Kidney epithelial cell (primary cell): ENCODE results near the gene GPC4. TPM values are rescaled to one million over a fixed set of nuclear protein-coding genes. Genes with fewer than 3 reads are reported as not detected.

Experiments used
- DNase-seq: peaks from one replicate; pipeline ENCODE4 v3.0.0-alpha.2; 2010; ENCODE audit warnings: low read depth
- H3K27me3 ChIP-seq: 2 replicates; pipeline ENCODE4 v1.6.0; 2011; ENCODE audit warnings: low read length; ENCODE audit not compliant: control insufficient read depth, insufficient read depth
- H3K36me3 ChIP-seq: 2 replicates; pipeline ENCODE4 v1.5.1; 2011; ENCODE audit warnings: low read length; ENCODE audit not compliant: control insufficient read depth, insufficient read depth
- H3K4me3 ChIP-seq: 2 replicates; pipeline ENCODE4 v1.5.1; 2011; ENCODE audit warnings: low read depth, mild to moderate bottlenecking, control low read depth, low read length
- total RNA-seq: library from RNA; depleted of rRNA; stranded (reverse); fragments of >200 nt; gene quantifications from 2 replicates; pipeline ENCODE4 v1.2.3, GENCODE V29; 2015
- TF ChIP-seq, protein P1 (sequence below): IDR thresholded peaks from 2 replicates; pipeline ENCODE4 v1.5.1; 2011; ENCODE audit warnings: mild to moderate bottlenecking, moderate library complexity, low read length, control low read depth, inconsistent platforms; ENCODE audit not compliant: insufficient read depth, poor library complexity, severe bottlenecking

GPC4 gene
- total RNA-seq, 1 donor from 2014 or later: 34.7 TPM

DNA sequence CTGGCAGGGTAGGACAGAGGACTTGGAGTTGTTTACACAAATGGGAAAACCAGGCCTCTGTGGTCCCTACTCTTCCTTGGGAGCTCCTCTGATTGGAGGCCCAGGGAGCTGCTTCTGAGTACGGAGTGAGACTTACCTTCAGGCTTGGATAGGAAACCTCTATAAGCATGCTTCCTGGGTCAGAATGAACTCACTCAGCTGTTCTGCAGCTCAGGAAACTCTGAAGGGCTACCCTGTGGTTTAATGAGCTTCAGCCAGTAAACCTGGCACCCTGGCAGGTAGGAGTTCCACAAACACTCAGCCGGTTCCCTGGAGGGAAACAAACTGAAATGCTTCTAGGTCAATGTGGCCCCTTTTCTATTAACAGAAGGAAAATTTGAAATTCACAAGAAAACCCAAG lies 146.1 kb downstream of the GPC4 start:
- Histone ChIP-seq H3K36me3 (no peaks in the 10 kb centered on the region), H3K4me3 (no peak overlapping the region), H3K27me3 (no peaks in the 10 kb centered on the region)
- TF ChIP-seq, protein P1, sequence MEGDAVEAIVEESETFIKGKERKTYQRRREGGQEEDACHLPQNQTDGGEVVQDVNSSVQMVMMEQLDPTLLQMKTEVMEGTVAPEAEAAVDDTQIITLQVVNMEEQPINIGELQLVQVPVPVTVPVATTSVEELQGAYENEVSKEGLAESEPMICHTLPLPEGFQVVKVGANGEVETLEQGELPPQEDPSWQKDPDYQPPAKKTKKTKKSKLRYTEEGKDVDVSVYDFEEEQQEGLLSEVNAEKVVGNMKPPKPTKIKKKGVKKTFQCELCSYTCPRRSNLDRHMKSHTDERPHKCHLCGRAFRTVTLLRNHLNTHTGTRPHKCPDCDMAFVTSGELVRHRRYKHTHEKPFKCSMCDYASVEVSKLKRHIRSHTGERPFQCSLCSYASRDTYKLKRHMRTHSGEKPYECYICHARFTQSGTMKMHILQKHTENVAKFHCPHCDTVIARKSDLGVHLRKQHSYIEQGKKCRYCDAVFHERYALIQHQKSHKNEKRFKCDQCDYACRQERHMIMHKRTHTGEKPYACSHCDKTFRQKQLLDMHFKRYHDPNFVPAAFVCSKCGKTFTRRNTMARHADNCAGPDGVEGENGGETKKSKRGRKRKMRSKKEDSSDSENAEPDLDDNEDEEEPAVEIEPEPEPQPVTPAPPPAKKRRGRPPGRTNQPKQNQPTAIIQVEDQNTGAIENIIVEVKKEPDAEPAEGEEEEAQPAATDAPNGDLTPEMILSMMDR: no peak
- DNase-seq: no peak

- no peak overlapping the region for H3K4me3 ChIP-seq
- H3K36me3 ChIP-seq: no peaks in the 10 kb centered on the region
- TF ChIP-seq, protein P1: no peak
- no peak for DNase-seq
- H3K27me3 ChIP-seq: no peaks in the 10 kb centered on the region
These were observed 147.7 kb downstream of the GPC4 start for GRCh38 chrX:133267621-133268020.

GRCh38 chrX:133265331-133265730 lies 150.0 kb downstream of the GPC4 start:
- no peak for DNase-seq
- no peaks in the 10 kb centered on the region for H3K36me3 ChIP-seq
- no peaks in the 10 kb centered on the region for H3K27me3 ChIP-seq
- TF ChIP-seq, protein P1: no peak
- H3K4me3 ChIP-seq: no peak overlapping the region

DNA sequence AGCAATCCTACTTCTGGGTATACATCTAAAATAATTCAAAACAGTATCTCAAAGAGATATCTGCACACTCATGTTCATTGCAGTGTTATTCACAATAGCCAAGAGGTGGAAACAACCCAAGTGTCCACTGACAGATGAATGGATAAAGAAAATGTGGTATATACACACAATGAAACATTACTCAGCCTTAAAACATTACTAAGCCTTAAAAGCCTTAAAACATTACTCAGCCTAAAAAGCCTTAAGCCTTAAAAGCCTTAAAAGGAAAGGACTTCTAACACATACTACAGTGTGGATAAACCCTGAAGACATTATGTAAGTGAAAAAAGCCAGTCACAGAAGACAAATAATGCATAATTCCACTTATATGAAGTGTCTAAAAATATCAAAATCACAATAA lies 156.8 kb downstream of the GPC4 start:
- DNase-seq: peak; percentile 23

DNA sequence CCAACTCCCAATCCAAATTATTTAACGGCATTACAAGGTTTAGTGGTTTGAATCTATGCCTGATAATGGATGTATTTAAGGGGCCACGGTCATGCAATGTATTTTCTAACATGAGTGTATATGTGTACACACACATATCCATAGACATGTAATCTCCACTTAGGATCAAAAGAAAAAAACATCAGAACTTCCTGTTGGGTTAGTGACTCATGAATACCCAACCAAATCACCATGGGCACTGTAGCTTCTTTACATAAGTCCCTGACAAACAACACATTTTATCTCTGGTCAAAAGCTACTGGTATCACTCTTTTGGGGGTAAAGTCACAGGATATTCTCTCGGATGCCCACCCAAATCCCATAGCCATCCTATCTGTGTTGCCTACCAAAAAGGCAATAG lies 160.6 kb downstream of the GPC4 start:
- Histone ChIP-seq H3K27me3 (no peaks in the 10 kb centered on the region), H3K4me3 (no peak overlapping the region), H3K36me3 (no peaks in the 10 kb centered on the region)
- peak; percentile 9 for DNase-seq
- TF ChIP-seq, protein P1: no peak

More for the DNA sequence above, 156.8 kb downstream of the GPC4 start:
- Histone ChIP-seq H3K36me3 (no peaks in the 10 kb centered on the region), H3K27me3 (no peaks in the 10 kb centered on the region), H3K4me3 (no peak overlapping the region)
- TF ChIP-seq, protein P1: no peak

DNA sequence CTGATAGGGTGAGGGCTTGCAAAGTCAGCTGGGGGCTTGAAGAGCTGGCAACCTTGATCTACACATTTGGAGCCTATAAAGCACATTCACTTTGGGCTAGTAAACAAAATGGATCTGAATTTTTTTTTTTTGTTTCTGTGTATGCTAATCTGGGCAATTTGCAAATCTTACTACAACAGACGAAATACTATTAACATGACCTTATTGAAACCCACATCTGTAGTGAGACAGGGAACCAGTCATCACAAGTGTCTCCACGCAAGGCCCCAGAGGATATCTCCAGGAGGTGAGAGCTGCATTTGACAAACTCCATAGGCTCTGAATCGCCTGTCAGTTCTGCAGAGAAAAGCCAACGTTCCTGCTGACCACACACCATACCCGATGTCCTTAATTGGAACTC lies 164.1 kb downstream of the GPC4 start:
- DNase-seq: no peak
- H3K4me3 ChIP-seq: no peak overlapping the region
- no peaks in the 10 kb centered on the region for H3K27me3 ChIP-seq
- H3K36me3 ChIP-seq: no peaks in the 10 kb centered on the region
- TF ChIP-seq, protein P1: no peak
